Activated naive CD4-positive, alpha-beta T cell treated with Interleukin-2 at 50 U/mL for 16 hours (primary cell): ENCODE data around the gene WNT1.
A peak's percentile ranks its signal among the peaks of the same experiment; 100 is the strongest.

Source experiments
- DNase-seq: peaks from one replicate; pipeline ENCODE4 v3.0.0-alpha.2; 2020

WNT1 gene

GRCh38 chr12:48961801-48962200 is 16.3 kb upstream of the WNT1 start:
- no peak for DNase-seq

GRCh38 chr12:48965298-48965838 is 12.8 kb upstream of the WNT1 start:
- DNase-seq = no peak

- no peak for DNase-seq
Observed at GRCh38 chr12:48966177-48966895, 11.8 kb upstream of the WNT1 start.

GRCh38 chr12:48967991-48968390 is 10.1 kb upstream of the WNT1 start:
- DNase-seq = no peak

- DNase-seq = no peak
Observed at GRCh38 chr12:48968467-48968866, 9.7 kb upstream of the WNT1 start.

GRCh38 chr12:48969160-48969771 is 8.9 kb upstream of the WNT1 start:
- DNase-seq = no peak

DNA sequence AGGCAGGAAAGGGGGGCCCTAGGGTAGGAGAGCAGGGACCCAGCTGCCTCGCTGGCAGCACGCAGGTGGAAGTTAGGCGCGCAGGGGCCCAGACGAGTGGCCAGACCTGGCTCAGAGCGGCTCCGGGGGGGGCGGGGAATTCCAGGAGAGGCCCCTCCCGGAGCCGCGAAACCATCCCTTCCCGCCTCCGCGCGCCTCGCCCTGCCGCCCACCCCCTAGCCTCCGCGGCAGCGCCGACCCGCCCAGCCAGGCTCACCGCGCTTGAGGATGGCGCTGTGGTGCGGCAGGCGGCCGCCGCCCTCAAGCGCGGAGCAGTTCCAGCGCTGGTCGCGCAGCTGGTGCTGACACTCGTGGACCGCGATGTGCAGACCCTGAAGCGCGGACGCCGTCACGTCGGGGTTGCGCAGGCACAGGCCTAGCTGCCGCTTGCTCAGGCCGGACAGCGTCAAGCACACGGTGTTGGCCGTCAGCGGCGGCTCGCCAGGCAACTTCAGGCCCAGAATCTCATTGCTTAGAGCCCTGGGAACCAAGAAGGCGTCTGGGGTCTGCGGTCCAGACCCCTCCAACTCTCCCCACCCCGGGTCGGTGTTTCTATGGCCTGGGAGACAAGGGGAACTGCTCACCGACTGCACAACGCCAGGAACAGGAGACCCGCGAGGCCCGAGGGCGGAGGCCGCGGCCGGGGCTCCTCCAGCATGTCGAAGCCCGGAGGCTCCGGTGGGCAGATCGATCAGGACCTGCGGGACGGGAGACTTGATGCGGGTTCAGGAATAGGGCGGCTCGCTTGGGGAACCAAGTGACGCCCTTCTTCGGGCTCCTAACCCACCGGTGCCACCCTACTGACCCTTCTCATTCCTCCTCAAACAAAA is 8.1 kb upstream of the WNT1 start:
- DNase-seq = peak; percentile 55

DNA sequence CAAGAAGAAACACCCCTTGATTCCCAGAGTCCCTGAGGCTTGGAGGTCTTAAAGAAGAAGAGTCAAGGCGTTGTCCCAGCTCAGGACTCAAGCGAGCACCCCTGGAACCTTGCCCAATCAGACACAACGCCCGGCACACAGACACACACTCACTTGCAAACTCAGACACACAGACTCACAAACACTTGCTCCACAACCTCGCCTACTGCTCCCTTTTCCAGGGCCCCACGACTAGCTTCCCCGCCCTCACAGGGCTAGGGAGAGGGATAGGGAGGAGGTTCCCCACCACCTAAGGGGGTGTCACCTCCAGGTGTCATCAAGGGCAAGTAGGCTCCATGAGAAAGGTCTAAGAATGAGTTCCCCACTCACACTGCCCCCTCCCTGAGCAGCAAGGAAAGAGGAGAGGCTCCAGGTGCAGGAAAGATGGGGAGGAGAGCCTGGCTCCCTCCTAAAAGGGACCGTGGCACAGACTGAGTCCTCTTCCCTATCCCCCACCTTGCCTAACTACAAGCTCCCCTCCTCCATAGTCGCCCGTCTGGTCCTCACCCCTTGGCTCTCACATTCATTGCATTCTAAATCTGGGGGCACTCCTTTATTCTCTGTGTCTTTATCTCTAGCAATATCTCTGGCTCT is 7.3 kb upstream of the WNT1 start:
- no peak for DNase-seq

- peak; percentile 58 for DNase-seq
Observed at GRCh38 chr12:48972213-48972951, 5.7 kb upstream of the WNT1 start.

GRCh38 chr12:48972952-48973483 is 5.1 kb upstream of the WNT1 start:
- no peak for DNase-seq

GRCh38 chr12:48973531-48973930 is 4.6 kb upstream of the WNT1 start:
- DNase-seq = no peak

DNA sequence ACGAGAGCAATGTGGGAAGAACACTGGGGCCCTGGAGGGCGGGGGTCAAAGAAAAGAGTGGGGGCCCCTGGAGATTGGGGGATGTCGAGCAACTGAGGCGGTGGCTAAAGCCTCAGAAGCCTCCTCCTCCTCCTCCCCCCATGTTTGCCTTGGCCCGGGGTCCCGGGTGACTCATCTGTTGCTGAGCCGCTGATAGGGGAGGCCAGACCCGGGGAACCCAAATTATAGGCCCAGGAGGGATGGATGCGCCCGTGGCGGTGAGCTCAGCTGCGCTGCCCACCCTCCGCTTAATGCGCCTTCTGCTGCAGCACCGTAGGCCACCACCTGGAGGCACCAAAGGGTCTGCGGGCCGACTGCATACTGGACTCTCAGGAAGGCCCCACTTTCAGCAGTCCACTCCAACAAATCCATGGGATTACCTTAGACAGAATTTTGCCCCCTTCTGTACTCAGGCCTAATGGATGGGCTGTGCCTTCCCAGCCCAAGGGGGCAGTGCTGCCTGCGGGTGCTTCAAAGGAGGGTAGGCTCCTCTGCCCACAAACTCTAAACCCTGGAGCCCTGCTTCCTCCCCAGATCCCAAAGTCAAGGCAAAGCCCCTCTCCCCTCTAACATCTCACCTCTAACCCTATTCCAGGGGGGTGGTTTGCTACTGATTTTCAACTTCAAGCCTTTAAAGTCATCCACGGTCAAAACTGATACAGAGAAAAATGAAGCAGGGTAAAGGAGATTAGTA is 4.0 kb upstream of the WNT1 start:
- peak; percentile 44 for DNase-seq

GRCh38 chr12:48977290-48978281 is 536 bp upstream of the WNT1 start:
- DNase-seq = peak; percentile 87

DNA sequence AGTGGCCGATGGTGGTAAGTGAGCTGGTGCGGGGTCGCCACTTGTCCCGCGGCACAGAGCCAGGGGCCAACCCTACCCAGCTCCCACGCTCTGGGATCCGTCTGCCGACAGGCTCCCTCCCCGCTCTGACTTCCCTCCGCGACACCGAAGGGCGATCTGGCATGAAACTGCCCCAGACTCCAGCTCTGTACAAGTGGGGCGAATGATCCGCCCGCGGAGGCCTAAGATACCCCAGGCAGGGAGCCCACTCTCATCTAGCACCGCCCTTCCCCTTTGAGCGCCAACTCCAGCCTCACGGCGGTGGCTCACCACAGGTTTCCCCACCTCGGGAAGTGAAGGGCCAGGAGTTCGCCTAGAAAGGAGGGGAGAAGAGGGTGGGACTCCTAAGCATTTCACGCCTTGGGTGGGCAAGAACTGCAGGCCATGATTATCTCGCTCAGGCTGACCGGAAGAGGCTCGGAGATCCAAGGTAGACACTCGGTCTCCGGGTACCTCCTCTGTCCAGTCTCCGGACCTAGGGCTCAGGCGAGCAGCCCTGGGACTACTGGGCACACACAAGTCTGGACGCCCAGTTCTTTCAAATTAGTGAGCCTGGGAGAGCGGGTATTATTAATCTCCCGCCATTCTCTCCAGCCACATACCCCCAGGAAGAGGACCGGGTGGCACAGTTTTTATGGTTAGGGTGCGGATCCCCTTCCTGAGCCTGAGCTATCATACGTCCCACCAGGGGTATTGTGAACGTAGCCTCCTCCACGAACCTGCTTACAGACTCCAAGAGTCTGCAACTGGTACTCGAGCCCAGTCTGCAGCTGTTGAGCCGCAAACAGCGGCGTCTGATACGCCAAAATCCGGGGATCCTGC is 849 bp downstream of the WNT1 start:
- DNase-seq = peak; percentile 18

GRCh38 chr12:48979602-48980388 is 1.7 kb downstream of the WNT1 start:
- peak; percentile 40 for DNase-seq

- peak; percentile 49 for DNase-seq
Observed at GRCh38 chr12:48980389-48980952, 2.3 kb downstream of the WNT1 start.

GRCh38 chr12:48980953-48981756 is 3.0 kb downstream of the WNT1 start:
- DNase-seq = peak; percentile 55
